Vagina (tissue), 2 donors: ENCODE data around the gene SLC2A10. TPM values are rescaled to one million over a fixed set of nuclear protein-coding genes. Genes with fewer than 3 reads are reported as not detected.
A peak's percentile ranks its signal among the peaks of the same experiment; 100 is the strongest.

Experiments
- DNase-seq, 2 donors: peaks; one replicate each; pipeline ENCODE4 v3.0.0-alpha.2; 2017; ENCODE audit errors: extremely low spot score in 2 of 2
- H3K27ac ChIP-seq: fragments of 200-600 bp; sonication (generic); one replicate; pipeline ENCODE4 v1.5.1; 2019
- H3K27me3 ChIP-seq: fragments of 200-600 bp; sonication (generic); one replicate; pipeline ENCODE4 v1.5.1; 2019
- H3K36me3 ChIP-seq, 2 donors: fragments of 200-600 bp; sonication (generic); one replicate each; pipeline ENCODE4 v1.5.1; 2017 to 2019
- H3K4me1 ChIP-seq: fragments of 200-600 bp; sonication (generic); one replicate; pipeline ENCODE4 v1.5.1; 2019
- H3K4me3 ChIP-seq, 2 donors: fragments of 200-600 bp; sonication (generic); 1 replicate in 1 of 2; 2 replicates in 1 of 2; pipeline ENCODE4 v1.5.1; 2016 to 2019
- H3K9me3 ChIP-seq: fragments of 200-600 bp; sonication (generic); one replicate; pipeline ENCODE4 v1.5.1; 2019
- POLR2A ChIP-seq, 2 donors: fragments of 450-650 bp; IDR thresholded peaks; one replicate each; pipeline ENCODE4 v1.6.1; 2017; ENCODE audit warnings: antibody characterized with exemption in 2 of 2, mild to moderate bottlenecking in 2 of 2, moderate library complexity in 2 of 2
- POLR2AphosphoS5 ChIP-seq, 2 donors: sonication (generic); formaldehyde crosslinking; IDR thresholded peaks; one replicate each; pipeline ENCODE4 v1.9.0; 2017; ENCODE audit warnings: antibody characterized with exemption in 2 of 2, mild to moderate bottlenecking in 2 of 2, low read depth in 1 of 2; ENCODE audit not compliant: insufficient read depth in 1 of 2
- intact Hi-C: fragments of 100-400 bp; cut with DNase I; formaldehyde crosslinking; loops from one replicate; pipeline ENCODE4 v1.15.1; 2023
- total RNA-seq: library from RNA; depleted of rRNA; stranded (reverse); fragments of >200 nt; gene quantifications from one replicate; pipeline ENCODE4 v1.2.3, GENCODE V29; 2016
- TF ChIP-seq, protein P1 (sequence below), 3 experiments: fragments of 450-650 bp in 2 of 3; fragments of 200-600 bp in 1 of 3; sonication (generic) in 1 of 3; IDR thresholded peaks; one replicate each; pipeline ENCODE4 v1.5.1; 2017 to 2019; ENCODE audit warnings: antibody characterized with exemption in 3 of 3, mild to moderate bottlenecking in 2 of 3, moderate library complexity in 2 of 3

The SLC2A10 gene
- 21.6 TPM for total RNA-seq

DNA sequence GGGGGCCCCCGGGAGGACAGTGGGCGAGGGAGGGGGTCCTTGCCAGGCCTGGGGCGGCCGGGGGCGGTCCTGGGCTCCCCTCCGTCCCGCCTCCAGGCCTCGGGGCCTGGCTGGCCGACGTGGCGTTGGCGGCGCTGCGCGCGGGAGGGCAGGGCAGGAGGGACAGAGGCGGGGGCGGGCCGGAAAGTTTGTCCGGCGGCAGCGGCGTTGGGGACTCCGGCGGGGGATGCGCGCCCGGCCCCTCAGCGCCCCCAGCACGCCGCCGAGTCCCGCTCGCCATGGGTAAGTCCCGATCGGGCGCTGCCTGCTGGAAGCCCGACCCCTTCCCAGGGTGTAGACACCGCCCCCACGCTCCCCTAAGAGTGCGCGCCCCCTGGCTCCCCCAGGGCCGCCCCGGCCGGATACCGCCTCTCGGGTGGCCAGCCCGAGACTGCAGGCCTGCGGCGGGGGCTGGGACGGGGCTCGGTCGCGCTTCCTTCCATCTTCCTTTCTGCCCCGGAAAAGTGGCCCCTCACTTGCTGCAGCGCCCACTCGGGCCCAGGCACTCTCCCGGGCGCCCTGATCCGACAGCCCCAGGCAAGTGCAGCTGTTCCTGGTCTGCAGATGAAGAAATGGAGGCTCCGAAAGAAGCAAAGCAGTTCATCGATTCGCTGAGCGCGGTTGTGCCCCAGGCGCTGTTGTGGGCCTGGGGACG lies at the start of gene SLC2A10:
Gene SLC2A10 (plus strand): TSS at position 191 of the 694 bp plus-strand sequence. CDS start 88 bp downstream, at position 279.
- peaks cover 55% of the 10 kb centered on the region for H3K4me1 ChIP-seq
- H3K36me3 ChIP-seq, result no peaks in the 10 kb centered on the region
- no peaks in the 10 kb centered on the region for H3K9me3 ChIP-seq
- intact Hi-C loops, result no loop called here
- TF ChIP-seq, protein P1, sequence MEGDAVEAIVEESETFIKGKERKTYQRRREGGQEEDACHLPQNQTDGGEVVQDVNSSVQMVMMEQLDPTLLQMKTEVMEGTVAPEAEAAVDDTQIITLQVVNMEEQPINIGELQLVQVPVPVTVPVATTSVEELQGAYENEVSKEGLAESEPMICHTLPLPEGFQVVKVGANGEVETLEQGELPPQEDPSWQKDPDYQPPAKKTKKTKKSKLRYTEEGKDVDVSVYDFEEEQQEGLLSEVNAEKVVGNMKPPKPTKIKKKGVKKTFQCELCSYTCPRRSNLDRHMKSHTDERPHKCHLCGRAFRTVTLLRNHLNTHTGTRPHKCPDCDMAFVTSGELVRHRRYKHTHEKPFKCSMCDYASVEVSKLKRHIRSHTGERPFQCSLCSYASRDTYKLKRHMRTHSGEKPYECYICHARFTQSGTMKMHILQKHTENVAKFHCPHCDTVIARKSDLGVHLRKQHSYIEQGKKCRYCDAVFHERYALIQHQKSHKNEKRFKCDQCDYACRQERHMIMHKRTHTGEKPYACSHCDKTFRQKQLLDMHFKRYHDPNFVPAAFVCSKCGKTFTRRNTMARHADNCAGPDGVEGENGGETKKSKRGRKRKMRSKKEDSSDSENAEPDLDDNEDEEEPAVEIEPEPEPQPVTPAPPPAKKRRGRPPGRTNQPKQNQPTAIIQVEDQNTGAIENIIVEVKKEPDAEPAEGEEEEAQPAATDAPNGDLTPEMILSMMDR (IDR thresholded peaks at IDR 0.05), result no peak
- TF ChIP-seq POLR2AphosphoS5 (IDR thresholded peaks at IDR 0.05; ENCODE audit: insufficient read depth in 1 of 2, low read depth in 1 of 2) (peak in 1 of 2 donors; percentile 56), POLR2A (IDR thresholded peaks at IDR 0.05) (no peak)
- peak within 1 kb of the TSS; percentile 70 to 74 for H3K4me3 ChIP-seq
- no peaks in the 10 kb centered on the region for H3K27me3 ChIP-seq
- peak within 1 kb of the TSS; percentile 95 for H3K27ac ChIP-seq
- DNase-seq, result no peak

DNA sequence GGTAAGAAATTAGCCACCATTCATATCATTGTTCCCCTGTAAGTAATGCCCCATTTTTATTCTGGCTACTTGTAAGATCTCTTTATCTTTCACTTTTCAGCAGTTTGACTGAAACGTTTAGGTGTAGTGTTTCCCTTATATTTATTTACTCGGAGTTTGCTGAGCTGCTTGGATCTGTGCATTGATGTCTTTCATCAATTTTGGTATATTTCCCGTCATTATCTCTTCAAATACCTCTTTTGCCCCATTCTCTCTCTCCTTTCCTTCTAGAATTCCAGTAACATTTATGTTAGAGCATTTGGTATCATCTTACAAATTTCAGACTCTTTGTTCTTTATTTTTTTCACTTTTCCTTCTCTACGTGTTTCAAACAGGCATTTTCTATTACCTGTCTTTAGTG lies 49.0 kb upstream of the SLC2A10 start:
- DNase-seq, result no peak
- intact Hi-C loops, result no loop called here
- Histone ChIP-seq H3K27me3 (no peaks in the 10 kb centered on the region), H3K9me3 (no peaks in the 10 kb centered on the region), H3K27ac (no peak overlapping the region), H3K36me3 (no peaks in the 10 kb centered on the region), H3K4me1 (no peaks in the 10 kb centered on the region), H3K4me3 (no peak overlapping the region)
- TF ChIP-seq POLR2A (IDR thresholded peaks at IDR 0.05), result no peak
- no peak for TF ChIP-seq POLR2AphosphoS5 (IDR thresholded peaks at IDR 0.05; ENCODE audit: insufficient read depth in 1 of 2, low read depth in 1 of 2)
- TF ChIP-seq, protein P1 (IDR thresholded peaks at IDR 0.05), result no peak

DNA sequence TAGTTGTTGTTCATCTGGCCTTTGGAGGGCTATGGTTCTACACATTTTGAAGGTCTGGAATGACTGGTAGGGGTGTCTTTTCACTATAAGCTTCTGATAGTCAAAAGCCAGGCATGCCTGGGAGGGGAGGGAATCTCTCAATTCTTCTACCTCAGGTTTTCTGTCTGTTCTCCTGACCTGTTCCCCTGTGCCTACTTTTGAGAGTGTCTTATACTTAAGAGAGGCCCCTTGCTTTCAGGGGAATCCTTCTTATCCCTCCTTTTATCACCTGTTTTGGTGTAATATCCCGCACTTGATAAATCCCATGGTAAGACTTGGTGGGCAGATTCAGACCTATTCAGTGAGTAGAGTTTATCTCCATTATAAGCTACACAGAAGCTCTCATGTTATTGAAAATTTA lies 47.8 kb upstream of the SLC2A10 start:
- no peak overlapping the region for H3K27ac ChIP-seq
- H3K4me1 ChIP-seq, result no peaks in the 10 kb centered on the region
- no peaks in the 10 kb centered on the region for H3K27me3 ChIP-seq
- H3K4me3 ChIP-seq, result no peak overlapping the region
- peak in 1 of 2 donors; percentile 16 for DNase-seq
- H3K36me3 ChIP-seq, result no peaks in the 10 kb centered on the region
- TF ChIP-seq POLR2AphosphoS5 (IDR thresholded peaks at IDR 0.05; ENCODE audit: insufficient read depth in 1 of 2, low read depth in 1 of 2), result no peak
- TF ChIP-seq, protein P1 (IDR thresholded peaks at IDR 0.05), result no peak
- intact Hi-C loops, result no loop called here
- H3K9me3 ChIP-seq, result no peaks in the 10 kb centered on the region

DNA sequence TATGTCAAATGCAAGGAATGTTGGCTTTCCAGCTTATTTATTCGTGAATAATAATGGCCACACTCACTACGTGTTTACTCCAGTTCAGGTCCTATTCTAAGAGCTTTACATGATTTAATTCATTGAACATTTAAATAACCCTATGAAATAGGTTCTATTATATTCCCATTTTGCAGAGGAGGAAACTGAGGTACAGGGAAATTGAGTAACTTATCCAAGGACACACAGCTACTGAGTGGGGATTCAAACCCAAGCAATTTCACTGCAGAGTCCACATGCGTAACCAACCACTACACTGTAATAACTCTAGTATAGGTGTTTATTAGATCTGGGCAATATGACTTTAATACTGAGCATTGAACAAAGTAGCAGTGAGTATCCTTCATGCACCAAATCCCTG lies 45.9 kb upstream of the SLC2A10 start:
- no peak for DNase-seq
- Histone ChIP-seq H3K4me3 (no peak overlapping the region), H3K4me1 (no peaks in the 10 kb centered on the region), H3K36me3 (no peaks in the 10 kb centered on the region), H3K9me3 (no peaks in the 10 kb centered on the region), H3K27me3 (no peaks in the 10 kb centered on the region), H3K27ac (no peak overlapping the region)
- TF ChIP-seq, protein P1 (IDR thresholded peaks at IDR 0.05), result no peak
- TF ChIP-seq POLR2A (IDR thresholded peaks at IDR 0.05), result no peak
- no peak for TF ChIP-seq POLR2AphosphoS5 (IDR thresholded peaks at IDR 0.05; ENCODE audit: insufficient read depth in 1 of 2, low read depth in 1 of 2)
- intact Hi-C loops, result no loop called here

DNA sequence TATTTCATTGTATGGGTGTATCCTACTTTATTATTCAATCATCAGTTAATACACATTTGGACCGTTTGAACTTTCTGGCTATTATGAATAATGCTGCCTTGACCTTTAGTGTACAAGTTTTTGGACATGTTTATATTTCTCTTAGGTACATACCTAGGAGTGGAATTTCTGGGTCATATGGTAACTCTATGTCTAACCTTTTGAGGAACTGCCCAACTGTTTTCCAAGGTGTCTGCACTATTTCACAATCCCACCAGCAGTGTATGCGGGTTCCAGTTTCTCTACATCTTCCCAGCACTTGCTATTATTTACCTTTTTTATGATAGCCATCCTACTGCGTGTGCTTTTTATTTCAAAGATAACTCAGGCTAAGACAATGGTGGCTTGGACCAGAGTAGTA lies 43.8 kb upstream of the SLC2A10 start:
- Histone ChIP-seq H3K4me3 (no peak overlapping the region), H3K27me3 (no peaks in the 10 kb centered on the region), H3K27ac (no peak overlapping the region), H3K36me3 (no peaks in the 10 kb centered on the region), H3K4me1 (no peaks in the 10 kb centered on the region), H3K9me3 (no peaks in the 10 kb centered on the region)
- intact Hi-C loops, result no loop called here
- no peak for DNase-seq
- TF ChIP-seq POLR2AphosphoS5 (IDR thresholded peaks at IDR 0.05; ENCODE audit: insufficient read depth in 1 of 2, low read depth in 1 of 2) (no peak), POLR2A (IDR thresholded peaks at IDR 0.05) (no peak)
- TF ChIP-seq, protein P1 (IDR thresholded peaks at IDR 0.05), result no peak
